Measurements from ENCODE around the gene PACSIN2. TPM values are rescaled to one million over a fixed set of nuclear protein-coding genes. Genes with fewer than 3 reads are reported as not detected.

The PACSIN2 gene
- total and polyA plus RNA-seq, 2 experiments from 2014 or later = 23.5 to 57.3 TPM

DNA sequence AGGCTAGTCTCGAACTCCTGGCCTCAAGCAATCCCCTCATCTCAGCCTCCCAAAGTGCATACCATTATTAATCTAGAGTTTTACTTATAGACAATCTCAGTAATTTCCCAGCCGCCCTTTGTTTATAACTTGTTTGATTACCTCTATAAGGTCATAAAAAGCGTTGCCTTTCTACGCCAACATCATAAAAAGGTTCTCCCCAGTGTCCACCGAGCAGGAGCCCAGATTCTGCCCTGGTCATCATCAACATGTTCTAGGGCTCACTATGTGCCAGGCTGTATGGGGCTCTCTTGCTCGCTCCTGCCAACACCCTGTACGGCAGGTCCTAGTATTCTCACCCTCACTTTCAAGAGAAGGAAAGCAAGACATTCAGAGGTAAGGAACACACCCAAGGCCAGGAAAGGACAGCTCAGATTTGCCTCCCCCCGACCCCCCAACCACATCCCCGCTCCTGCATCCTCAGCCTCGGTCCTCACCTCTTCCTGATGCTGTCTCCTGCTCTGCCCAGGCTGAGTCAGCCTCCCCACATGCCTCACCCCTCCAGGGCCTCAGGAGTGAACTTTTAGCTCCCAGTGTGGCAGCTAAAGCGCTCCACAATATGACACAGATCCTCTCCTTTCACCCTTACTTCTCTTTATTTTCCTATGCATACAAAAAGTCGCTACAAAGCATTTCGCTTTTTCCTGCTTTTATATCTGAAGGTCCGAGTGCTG, 172.1 kb downstream of the PACSIN2 start:
- Histone ChIP-seq H3K36me3 (ENCODE audit: insufficient read depth) (no peaks in the 10 kb centered on the region), H3K9me2 (ENCODE audit: insufficient read depth) (no peaks in the 10 kb centered on the region), H3F3A (replicated peaks; ENCODE audit: low read depth) (no peaks in the 10 kb centered on the region), H4K20me1 (replicated peaks; ENCODE audit: insufficient read depth) (no peaks in the 10 kb centered on the region; the same call in 1 of the 2 replicates), H3K27me3 (ENCODE audit: insufficient read depth) (no peaks in the 10 kb centered on the region), H3K4me3 (no peak overlapping the region), H2AFZ (no peak overlapping the region), H3K27ac (ENCODE audit: low read depth) (no peak overlapping the region), H3K4me1 (ENCODE audit: insufficient read depth) (peaks cover 4% of the 10 kb centered on the region; the same call in 1 of the 2 replicates), H3K79me2 (replicated peaks; ENCODE audit: insufficient read depth) (no peaks in the 10 kb centered on the region), H3K4me2 (no peak overlapping the region)
- no peaks in the 10 kb centered on the region for H3K4me1 Mint-ChIP-seq
- ATAC-seq (no peak), DNase-seq (ENCODE audit: low spot score) (no peak)
- peaks cover 2% of the 10 kb centered on the region for H3K27me3 Mint-ChIP-seq (ENCODE audit: insufficient read depth, low read depth, poor library complexity)
- TF ChIP-seq NANOG (IDR thresholded peaks at IDR 0.05; ENCODE audit: borderline replicate concordance) (no peak), EZH2phosphoT487 (IDR thresholded peaks at IDR 0.05; ENCODE audit: unreplicated experiment) (no peak), JUNB (IDR thresholded peaks at IDR 0.05; ENCODE audit: unreplicated experiment) (no peak), POLR2AphosphoS5 (IDR thresholded peaks at IDR 0.05; ENCODE audit: low read depth) (no peak), STAT1 (IDR thresholded peaks at IDR 0.05; ENCODE audit: unreplicated experiment) (no peak), ZNF331 (CRISPR knock-in tag; IDR thresholded peaks at IDR 0.05; ENCODE audit: low read depth) (no peak), ZNF114 (CRISPR knock-in tag; IDR thresholded peaks at IDR 0.05) (no peak), CREB1 (CRISPR knock-in tag; IDR thresholded peaks at IDR 0.05; ENCODE audit: low read depth) (no peak), EZH2 (IDR thresholded peaks at IDR 0.05; ENCODE audit: low read depth, unreplicated experiment) (no peak)
- TF ChIP-seq, protein P1, sequence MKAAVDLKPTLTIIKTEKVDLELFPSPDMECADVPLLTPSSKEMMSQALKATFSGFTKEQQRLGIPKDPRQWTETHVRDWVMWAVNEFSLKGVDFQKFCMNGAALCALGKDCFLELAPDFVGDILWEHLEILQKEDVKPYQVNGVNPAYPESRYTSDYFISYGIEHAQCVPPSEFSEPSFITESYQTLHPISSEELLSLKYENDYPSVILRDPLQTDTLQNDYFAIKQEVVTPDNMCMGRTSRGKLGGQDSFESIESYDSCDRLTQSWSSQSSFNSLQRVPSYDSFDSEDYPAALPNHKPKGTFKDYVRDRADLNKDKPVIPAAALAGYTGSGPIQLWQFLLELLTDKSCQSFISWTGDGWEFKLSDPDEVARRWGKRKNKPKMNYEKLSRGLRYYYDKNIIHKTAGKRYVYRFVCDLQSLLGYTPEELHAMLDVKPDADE (IDR thresholded peaks at IDR 0.05) = no peak
- TF ChIP-seq, protein P2, sequence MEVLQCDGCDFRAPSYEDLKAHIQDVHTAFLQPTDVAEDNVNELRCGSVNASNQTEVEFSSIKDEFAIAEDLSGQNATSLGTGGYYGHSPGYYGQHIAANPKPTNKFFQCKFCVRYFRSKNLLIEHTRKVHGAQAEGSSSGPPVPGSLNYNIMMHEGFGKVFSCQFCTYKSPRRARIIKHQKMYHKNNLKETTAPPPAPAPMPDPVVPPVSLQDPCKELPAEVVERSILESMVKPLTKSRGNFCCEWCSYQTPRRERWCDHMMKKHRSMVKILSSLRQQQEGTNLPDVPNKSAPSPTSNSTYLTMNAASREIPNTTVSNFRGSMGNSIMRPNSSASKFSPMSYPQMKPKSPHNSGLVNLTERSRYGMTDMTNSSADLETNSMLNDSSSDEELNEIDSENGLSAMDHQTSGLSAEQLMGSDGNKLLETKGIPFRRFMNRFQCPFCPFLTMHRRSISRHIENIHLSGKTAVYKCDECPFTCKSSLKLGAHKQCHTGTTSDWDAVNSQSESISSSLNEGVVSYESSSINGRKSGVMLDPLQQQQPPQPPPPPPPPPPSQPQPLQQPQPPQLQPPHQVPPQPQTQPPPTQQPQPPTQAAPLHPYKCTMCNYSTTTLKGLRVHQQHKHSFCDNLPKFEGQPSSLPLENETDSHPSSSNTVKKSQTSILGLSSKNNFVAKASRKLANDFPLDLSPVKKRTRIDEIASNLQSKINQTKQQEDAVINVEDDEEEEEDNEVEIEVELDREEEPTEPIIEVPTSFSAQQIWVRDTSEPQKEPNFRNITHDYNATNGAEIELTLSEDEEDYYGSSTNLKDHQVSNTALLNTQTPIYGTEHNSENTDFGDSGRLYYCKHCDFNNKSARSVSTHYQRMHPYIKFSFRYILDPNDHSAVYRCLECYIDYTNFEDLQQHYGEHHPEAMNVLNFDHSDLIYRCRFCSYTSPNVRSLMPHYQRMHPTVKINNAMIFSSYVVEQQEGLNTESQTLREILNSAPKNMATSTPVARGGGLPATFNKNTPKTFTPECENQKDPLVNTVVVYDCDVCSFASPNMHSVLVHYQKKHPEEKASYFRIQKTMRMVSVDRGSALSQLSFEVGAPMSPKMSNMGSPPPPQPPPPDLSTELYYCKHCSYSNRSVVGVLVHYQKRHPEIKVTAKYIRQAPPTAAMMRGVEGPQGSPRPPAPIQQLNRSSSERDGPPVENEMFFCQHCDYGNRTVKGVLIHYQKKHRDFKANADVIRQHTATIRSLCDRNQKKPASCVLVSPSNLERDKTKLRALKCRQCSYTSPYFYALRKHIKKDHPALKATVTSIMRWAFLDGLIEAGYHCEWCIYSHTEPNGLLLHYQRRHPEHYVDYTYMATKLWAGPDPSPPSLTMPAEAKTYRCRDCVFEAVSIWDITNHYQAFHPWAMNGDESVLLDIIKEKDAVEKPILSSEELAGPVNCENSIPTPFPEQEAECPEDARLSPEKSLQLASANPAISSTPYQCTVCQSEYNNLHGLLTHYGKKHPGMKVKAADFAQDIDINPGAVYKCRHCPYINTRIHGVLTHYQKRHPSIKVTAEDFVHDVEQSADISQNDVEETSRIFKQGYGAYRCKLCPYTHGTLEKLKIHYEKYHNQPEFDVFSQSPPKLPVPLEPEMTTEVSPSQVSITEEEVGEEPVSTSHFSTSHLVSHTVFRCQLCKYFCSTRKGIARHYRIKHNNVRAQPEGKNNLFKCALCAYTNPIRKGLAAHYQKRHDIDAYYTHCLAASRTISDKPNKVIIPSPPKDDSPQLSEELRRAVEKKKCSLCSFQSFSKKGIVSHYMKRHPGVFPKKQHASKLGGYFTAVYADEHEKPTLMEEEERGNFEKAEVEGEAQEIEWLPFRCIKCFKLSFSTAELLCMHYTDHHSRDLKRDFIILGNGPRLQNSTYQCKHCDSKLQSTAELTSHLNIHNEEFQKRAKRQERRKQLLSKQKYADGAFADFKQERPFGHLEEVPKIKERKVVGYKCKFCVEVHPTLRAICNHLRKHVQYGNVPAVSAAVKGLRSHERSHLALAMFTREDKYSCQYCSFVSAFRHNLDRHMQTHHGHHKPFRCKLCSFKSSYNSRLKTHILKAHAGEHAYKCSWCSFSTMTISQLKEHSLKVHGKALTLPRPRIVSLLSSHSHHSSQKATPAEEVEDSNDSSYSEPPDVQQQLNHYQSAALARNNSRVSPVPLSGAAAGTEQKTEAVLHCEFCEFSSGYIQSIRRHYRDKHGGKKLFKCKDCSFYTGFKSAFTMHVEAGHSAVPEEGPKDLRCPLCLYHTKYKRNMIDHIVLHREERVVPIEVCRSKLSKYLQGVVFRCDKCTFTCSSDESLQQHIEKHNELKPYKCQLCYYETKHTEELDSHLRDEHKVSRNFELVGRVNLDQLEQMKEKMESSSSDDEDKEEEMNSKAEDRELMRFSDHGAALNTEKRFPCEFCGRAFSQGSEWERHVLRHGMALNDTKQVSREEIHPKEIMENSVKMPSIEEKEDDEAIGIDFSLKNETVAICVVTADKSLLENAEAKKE (CRISPR knock-in tag; IDR thresholded peaks at IDR 0.05) = no peak
- TF ChIP-seq, protein P3, sequence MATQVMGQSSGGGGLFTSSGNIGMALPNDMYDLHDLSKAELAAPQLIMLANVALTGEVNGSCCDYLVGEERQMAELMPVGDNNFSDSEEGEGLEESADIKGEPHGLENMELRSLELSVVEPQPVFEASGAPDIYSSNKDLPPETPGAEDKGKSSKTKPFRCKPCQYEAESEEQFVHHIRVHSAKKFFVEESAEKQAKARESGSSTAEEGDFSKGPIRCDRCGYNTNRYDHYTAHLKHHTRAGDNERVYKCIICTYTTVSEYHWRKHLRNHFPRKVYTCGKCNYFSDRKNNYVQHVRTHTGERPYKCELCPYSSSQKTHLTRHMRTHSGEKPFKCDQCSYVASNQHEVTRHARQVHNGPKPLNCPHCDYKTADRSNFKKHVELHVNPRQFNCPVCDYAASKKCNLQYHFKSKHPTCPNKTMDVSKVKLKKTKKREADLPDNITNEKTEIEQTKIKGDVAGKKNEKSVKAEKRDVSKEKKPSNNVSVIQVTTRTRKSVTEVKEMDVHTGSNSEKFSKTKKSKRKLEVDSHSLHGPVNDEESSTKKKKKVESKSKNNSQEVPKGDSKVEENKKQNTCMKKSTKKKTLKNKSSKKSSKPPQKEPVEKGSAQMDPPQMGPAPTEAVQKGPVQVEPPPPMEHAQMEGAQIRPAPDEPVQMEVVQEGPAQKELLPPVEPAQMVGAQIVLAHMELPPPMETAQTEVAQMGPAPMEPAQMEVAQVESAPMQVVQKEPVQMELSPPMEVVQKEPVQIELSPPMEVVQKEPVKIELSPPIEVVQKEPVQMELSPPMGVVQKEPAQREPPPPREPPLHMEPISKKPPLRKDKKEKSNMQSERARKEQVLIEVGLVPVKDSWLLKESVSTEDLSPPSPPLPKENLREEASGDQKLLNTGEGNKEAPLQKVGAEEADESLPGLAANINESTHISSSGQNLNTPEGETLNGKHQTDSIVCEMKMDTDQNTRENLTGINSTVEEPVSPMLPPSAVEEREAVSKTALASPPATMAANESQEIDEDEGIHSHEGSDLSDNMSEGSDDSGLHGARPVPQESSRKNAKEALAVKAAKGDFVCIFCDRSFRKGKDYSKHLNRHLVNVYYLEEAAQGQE (IDR thresholded peaks at IDR 0.05; ENCODE audit: unreplicated experiment) = no peak
- TF ChIP-seq, protein P4, sequence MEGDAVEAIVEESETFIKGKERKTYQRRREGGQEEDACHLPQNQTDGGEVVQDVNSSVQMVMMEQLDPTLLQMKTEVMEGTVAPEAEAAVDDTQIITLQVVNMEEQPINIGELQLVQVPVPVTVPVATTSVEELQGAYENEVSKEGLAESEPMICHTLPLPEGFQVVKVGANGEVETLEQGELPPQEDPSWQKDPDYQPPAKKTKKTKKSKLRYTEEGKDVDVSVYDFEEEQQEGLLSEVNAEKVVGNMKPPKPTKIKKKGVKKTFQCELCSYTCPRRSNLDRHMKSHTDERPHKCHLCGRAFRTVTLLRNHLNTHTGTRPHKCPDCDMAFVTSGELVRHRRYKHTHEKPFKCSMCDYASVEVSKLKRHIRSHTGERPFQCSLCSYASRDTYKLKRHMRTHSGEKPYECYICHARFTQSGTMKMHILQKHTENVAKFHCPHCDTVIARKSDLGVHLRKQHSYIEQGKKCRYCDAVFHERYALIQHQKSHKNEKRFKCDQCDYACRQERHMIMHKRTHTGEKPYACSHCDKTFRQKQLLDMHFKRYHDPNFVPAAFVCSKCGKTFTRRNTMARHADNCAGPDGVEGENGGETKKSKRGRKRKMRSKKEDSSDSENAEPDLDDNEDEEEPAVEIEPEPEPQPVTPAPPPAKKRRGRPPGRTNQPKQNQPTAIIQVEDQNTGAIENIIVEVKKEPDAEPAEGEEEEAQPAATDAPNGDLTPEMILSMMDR (conservative IDR thresholded peaks at IDR 0.05; ENCODE audit: low read depth in 2 of 2) = no peak
- H3K36me3 Mint-ChIP-seq (ENCODE audit: low read depth) = no peaks in the 10 kb centered on the region
- H3K9me3 Mint-ChIP-seq = no peaks in the 10 kb centered on the region
- no peak overlapping the region for H3K4me3 Mint-ChIP-seq
- H3K27ac Mint-ChIP-seq = no peak overlapping the region

Data from GM23338 (cell line).